Cardiac ventricle fibroblast (primary cell): Measurements from ENCODE around the gene S100A4. TPM values are rescaled to one million over a fixed set of nuclear protein-coding genes. Genes with fewer than 3 reads are reported as not detected.

Experiments
- total RNA-seq: library from RNA; depleted of rRNA; stranded (reverse); fragments of >200 nt; gene quantifications from 2 replicates; pipeline ENCODE4 v1.2.3, GENCODE V29; 2015

The S100A4 gene
- total RNA-seq, result 662 and 686 TPM in 2 replicates

GRCh38 chr1:153545067-153546055 lies at the start of gene S100A4:
Gene S100A4 (minus strand): TSS chr1:153545806. CDS start chr1:153544794, 1,012 bp downstream.

DNA sequence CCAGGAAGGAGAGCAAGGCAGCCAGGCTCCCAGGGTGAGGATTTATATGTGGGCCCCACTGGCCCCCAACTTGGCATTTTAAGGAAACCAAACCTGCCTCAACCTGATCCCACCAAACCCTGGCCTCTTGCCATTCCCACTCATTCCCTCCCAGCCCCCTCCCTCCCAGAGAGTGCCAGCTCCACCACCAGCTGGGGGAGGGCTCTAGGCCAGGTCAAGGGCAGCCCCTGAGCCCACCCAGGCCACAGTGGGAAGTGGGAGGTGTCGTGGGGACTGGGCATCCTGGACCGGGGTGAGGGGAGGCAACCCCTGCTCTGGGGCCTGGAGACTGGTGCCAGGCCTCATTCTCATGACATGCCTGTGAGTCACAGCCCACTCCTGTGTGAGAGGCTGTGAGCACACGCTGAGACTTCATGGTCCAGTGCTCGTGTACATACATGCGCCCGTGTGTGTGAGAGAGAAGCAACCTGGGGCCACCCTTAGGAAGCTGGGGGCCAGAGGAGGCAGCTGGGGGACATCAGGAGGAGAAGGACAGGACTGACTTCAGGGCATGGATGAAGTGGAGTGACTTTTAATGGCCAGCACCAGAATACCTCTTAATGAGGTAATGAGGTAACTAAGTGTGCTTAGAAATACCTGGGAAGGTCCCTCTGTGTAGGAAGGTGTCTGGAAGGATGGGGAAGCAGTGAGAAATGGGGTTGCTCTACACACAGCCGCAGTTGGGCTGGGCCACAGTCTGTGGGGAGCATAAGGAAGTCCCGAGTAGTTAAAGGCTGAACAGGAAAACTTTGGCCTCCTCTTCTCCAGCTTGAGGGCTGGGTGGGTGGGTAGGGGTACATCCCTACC lies 20.1 kb upstream of the S100A4 start, which contains the start of gene S100A2:
Gene S100A2 (minus strand): TSS at position 316 of the 846 bp plus-strand sequence. CDS start 1,967 bp downstream, outside the sequence.

DNA sequence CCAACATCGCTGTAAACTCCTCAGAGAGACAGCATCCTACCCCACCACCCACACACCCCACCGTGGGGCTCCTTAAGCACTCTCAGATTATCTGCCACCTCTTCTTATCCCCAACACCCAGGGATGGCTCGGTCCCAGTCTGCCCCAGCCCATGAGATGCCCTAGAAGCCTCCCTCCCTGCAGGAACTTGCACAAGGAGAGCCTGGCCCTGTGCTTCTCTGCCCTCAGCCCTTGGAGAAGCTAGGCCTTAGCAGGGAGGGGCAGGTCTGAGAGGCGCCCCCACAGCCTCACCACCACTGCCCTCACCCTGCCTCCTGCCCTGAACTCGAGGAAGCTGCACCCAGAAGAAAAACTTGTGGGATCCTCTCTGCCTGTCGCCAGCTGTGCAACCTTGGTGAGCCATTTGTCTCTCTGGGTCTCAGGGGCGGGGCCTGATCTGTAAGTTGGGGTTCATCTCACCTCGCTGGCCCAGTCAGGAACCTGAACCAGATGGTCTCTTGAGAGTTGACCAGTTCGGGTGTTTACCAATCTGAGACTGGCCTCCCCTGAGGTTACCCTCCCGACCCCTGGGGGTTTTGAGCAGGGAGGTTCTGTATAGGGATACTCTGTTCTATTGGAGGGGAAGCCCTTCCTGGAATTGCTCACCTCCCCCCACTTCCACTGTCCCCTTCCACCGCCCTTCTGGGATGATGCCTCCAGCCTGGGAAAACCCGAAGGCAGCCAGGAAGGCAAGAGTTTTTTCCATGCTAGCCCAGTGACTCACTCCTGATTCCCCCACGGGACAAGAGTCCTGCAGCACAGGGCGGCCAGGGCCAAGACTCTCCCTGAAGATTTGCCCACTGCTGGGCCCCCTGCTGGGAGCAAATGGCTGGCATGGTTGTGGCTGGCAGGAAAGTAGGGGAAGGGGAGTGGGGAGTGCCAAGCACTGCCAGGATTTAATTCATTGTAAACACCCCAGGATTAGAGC lies 3.4 kb upstream of the S100A4 start, which contains the start of gene S100A3:
Gene S100A3 (minus strand): TSS at position 537 of the 967 bp plus-strand sequence. CDS start 773 bp downstream, outside the sequence.

DNA sequence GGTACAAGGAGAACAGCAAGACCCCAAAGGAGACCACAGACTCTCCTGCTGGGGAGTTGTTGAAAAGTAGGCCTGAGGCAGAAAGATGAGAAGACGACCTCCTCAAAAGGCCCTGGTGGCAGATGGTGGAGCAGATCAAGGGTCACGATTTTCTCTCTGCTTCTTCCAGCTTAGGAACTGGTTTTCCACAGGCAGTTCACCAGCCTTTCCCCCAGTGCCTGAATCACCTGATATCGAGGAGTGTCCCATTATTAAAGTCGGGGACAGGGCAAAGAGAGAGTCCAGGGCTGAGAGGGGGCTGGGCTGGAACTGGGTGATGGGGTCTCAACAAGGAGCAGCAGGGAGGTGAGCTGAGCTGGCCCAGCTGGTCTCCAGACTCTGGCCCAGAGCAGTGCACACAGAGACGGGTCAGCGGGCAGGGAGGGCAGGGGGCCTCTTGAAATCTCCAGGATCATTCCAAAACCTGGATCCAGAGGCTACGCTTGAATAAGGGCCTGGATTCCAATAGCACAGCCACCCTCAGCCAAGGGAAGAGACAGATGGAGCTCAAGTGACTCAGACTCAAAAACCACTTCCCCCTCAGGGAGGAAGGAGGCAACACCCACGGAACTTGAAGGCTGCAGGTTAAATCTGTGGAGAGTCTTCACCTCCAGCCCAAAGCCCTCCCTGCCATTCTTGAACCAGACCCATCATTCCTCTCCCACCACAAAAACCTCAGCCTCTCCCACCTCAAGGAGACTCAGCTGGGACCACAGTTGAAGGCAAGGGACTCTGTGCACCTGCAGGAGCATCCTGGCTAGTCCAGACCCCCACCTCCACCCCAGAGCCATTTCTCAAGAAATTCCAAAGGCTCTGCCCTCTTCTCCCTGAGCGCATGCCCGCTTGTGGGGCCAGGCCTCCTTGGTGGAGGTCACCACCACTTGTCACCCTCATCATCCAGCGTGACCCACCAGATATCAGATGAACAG lies 4.9 kb downstream of the S100A4 start, which contains the start of gene S100A5:
Gene S100A5 (minus strand): TSS at position 541 of the 968 bp plus-strand sequence. CDS start 743 bp downstream, outside the sequence.

DNA sequence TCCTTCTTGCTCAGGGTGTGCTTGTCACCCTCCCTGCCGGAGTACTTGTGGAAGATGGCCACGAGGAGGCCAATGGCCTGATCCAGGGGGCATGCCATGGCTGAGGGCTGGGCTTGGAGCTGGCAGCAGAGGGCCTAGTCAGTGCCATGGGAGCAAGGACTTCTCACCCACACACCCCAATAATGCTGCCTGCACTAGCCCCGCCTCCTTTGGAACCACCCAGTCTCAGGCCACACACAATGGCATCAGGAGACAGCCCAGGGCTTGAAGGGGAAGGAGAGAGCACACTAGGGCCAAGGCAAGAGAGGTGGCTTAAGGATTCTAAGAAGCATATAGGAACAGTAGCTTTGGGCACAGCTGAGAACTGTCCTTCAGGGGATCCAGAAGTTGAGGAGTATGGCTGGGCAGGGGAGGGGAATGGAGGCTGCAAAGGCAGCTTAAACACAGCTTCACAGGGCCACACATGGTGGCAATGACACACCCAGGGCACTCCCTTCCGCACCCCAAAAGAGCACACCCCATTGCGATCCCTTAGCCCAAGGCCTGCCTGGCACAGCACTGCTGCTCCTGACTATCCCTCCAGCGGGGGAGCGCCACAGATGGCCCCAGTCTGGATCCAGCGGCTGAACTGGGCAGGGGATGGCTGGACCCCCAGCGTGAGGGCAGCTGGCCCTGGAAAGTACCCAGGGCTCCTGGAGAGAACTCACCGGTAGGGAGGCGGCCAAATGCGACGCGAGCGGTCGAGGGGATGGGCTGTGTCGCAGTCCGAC lies 10.2 kb downstream of the S100A4 start, which contains the start of gene S100A6:
Gene S100A6 (minus strand): TSS at position 750 of the 770 bp plus-strand sequence. CDS start 652 bp downstream, at position 98.

Other genes starting within 250 kb of the S100A4 start
- gene PGLYRP3, start 232.9 kb downstream of the S100A4 start, total RNA-seq, result not detected in 2 replicates
- not detected in 2 replicates for gene PGLYRP4, start 197.0 kb downstream of the S100A4 start, total RNA-seq
- gene S100A9, start 188.0 kb downstream of the S100A4 start, total RNA-seq, result not detected in 2 replicates
- not detected in 2 replicates for gene S100A12, start 170.2 kb downstream of the S100A4 start, total RNA-seq
- gene S100A8, start 154.7 kb downstream of the S100A4 start, total RNA-seq, result not detected in 2 replicates
- gene S100A7A, start 129.3 kb downstream of the S100A4 start, total RNA-seq, result not detected in 2 replicates
- gene S100A7, start 85.2 kb downstream of the S100A4 start, total RNA-seq, result not detected in 2 replicates
- 1,170 and 1,265 TPM in 2 replicates for gene S100A6, start 9.8 kb downstream of the S100A4 start, total RNA-seq
- not detected in 2 replicates for gene S100A5, start 4.9 kb downstream of the S100A4 start, total RNA-seq
- 3.3 and 11.2 TPM in 2 replicates for gene S100A3, start 3.5 kb upstream of the S100A4 start, total RNA-seq
- gene S100A2, start 20.0 kb upstream of the S100A4 start, total RNA-seq, result 0.24 and 1.9 TPM in 2 replicates
- gene S100A16, start 67.3 kb upstream of the S100A4 start, total RNA-seq, result 134 and 164 TPM in 2 replicates
- not detected in 2 replicates for gene S100A14, start 70.5 kb upstream of the S100A4 start, total RNA-seq
- gene S100A13, start 81.7 kb upstream of the S100A4 start, total RNA-seq, result 202 and 218 TPM in 2 replicates
- gene S100A1, start 82.6 kb upstream of the S100A4 start, total RNA-seq, result 0.29 TPM in 1 of 2 replicates, not detected in the other
- gene CHTOP, start 88.3 kb upstream of the S100A4 start, total RNA-seq, result 24.5 and 27.5 TPM in 2 replicates
- gene SNAPIN, start 112.9 kb upstream of the S100A4 start, total RNA-seq, result 42.1 and 48.0 TPM in 2 replicates
- 85.3 and 95.6 TPM in 2 replicates for gene ILF2, start 125.2 kb upstream of the S100A4 start, total RNA-seq
- 17.4 and 19.6 TPM in 2 replicates for gene NPR1, start 132.9 kb upstream of the S100A4 start, total RNA-seq
- gene INTS3, start 182.2 kb upstream of the S100A4 start, total RNA-seq, result 28.0 and 28.3 TPM in 2 replicates
- gene SLC27A3, start 229.6 kb upstream of the S100A4 start, total RNA-seq, result 46.1 and 48.2 TPM in 2 replicates